A549 (cell line): Measurements from ENCODE around the gene APC2. TPM values are rescaled to one million over a fixed set of nuclear protein-coding genes. Genes with fewer than 3 reads are reported as not detected.

Experiments used
- ATAC-seq, 2 experiments: fragments of 200-7000 bp in 1 of 2; fragments of >200 bp in 1 of 2; cut with Nextera tagmentation in 1 of 2; cut with Tn5 transposase in 1 of 2; 3 replicates each; pipeline versions ENCODE4 v1.8.0 to v1.9.1; 2018 to 2020; ENCODE audit warnings: mild to moderate bottlenecking in 1 of 2, moderate library complexity in 1 of 2
- CTCF ChIA-PET: fragments of 300-600 bp; sonication (Branson Sonifier 250); formaldehyde crosslinking; extraction: SDS; loops from one replicate; lab custom pipeline; 2021; ENCODE audit warnings: antibody characterized with exemption, inconsistent platforms; lab: Yijun Ruan, JAX
- POLR2A ChIA-PET: fragments of 350-600 bp; formaldehyde crosslinking; extraction: SDS; loops from one replicate; lab custom pipeline; 2021; ENCODE audit warnings: antibody characterized with exemption, inconsistent platforms; lab: Yijun Ruan, JAX
- DNase-seq, 2 experiments: peaks; one replicate each; pipeline versions ENCODE4 v3.0.0 to v3.0.0-alpha.2; 2011 to 2016; ENCODE audit warnings: low read depth in 1 of 2, low spot score in 1 of 2
- FAIRE-seq: peaks from 2 replicates; lab custom pipeline; 2011; peaks lifted over from hg19 to GRCh38; lab: Jason Lieb, UNC
- H3K27ac ChIP-seq, 2 experiments: fragments of >200 bp; sonication (Bioruptor Twin); formaldehyde crosslinking; 3 replicates each; pipeline ENCODE4 v1.5.1; 2016 to 2017
- H3K4me1 ChIP-seq: fragments of >200 bp; sonication (Bioruptor Twin); formaldehyde crosslinking; 3 replicates; pipeline ENCODE4 v1.6.1; 2016
- H3K4me2 ChIP-seq: fragments of >200 bp; sonication (Bioruptor Twin); formaldehyde crosslinking; 3 replicates; pipeline ENCODE4 v1.6.1; 2016
- H3K4me3 ChIP-seq: fragments of >200 bp; sonication (Bioruptor Twin); formaldehyde crosslinking; 3 replicates; pipeline ENCODE4 v1.5.1; 2016
- H3K9me3 ChIP-seq: fragments of >200 bp; sonication (Bioruptor Twin); formaldehyde crosslinking; 3 replicates; pipeline ENCODE4 v1.6.1; 2016
- CHD2 ChIP-seq: fragments of 150-350 bp; IDR thresholded peaks from 2 replicates; pipeline ENCODE4 v1.6.1; 2014; ENCODE audit warnings: low read length; ENCODE audit not compliant: partially characterized antibody
- CHD4 ChIP-seq: fragments of 200-600 bp; sonication (generic); IDR thresholded peaks from 2 replicates; pipeline ENCODE4 v1.6.1; 2016; ENCODE audit warnings: antibody characterized with exemption, mild to moderate bottlenecking, borderline replicate concordance
- CTCF ChIP-seq: fragments of >200 bp; sonication (Bioruptor Twin); formaldehyde crosslinking; IDR thresholded peaks from 3 replicates; pipeline ENCODE4 v1.5.1; 2016
- EHF ChIP-seq: fragments of 250-450 bp; sonication (Bioruptor Pico); IDR thresholded peaks from 2 replicates; pipeline ENCODE4 v1.5.0; 2020; ENCODE audit warnings: mild to moderate bottlenecking
- FOSL2 ChIP-seq, 2 experiments: fragments of 450-650 bp in 1 of 2; fragments of >200 bp in 1 of 2; sonication (Bioruptor Twin) in 1 of 2; formaldehyde crosslinking; IDR thresholded peaks; 2 replicates each; pipeline versions ENCODE4 v1.5.0 to v1.6.1; 2016 to 2020; ENCODE audit warnings: mild to moderate bottlenecking in 1 of 2, moderate library complexity in 1 of 2
- FOXS1 ChIP-seq: fragments of 250-450 bp; sonication (Bioruptor Pico); IDR thresholded peaks from 2 replicates; pipeline ENCODE4 v1.5.0; 2020; ENCODE audit warnings: mild to moderate bottlenecking, moderate library complexity
- HDAC2 ChIP-seq: fragments of 200-600 bp; sonication (generic); IDR thresholded peaks from 2 replicates; pipeline ENCODE4 v1.6.1; 2016
- JUN ChIP-seq, 2 experiments: fragments of >200 bp; sonication (Bioruptor Twin); formaldehyde crosslinking; IDR thresholded peaks; 2 replicates in 1 of 2; 3 replicates in 1 of 2; pipeline ENCODE4 v1.6.1; 2016 to 2017
- KDM1A ChIP-seq: fragments of 200-600 bp; sonication (generic); IDR thresholded peaks from 2 replicates; pipeline ENCODE4 v1.6.1; 2016; ENCODE audit warnings: low read depth, mild to moderate bottlenecking
- KDM5A ChIP-seq: fragments of 200-600 bp; sonication (generic); IDR thresholded peaks from 2 replicates; pipeline ENCODE4 v1.6.1; 2016; ENCODE audit warnings: antibody characterized with exemption, mild to moderate bottlenecking
- PHF8 ChIP-seq: fragments of 200-600 bp; sonication (generic); IDR thresholded peaks from 2 replicates; pipeline ENCODE4 v1.6.1; 2016; ENCODE audit warnings: low read depth, mild to moderate bottlenecking, antibody characterized with exemption, moderate library complexity, borderline replicate concordance
- POLR2A ChIP-seq: IDR thresholded peaks from 2 replicates; pipeline ENCODE4 v1.6.1; 2012; ENCODE audit warnings: mild to moderate bottlenecking, low read length
- REST ChIP-seq: fragments of 200-600 bp; sonication (generic); IDR thresholded peaks from 2 replicates; pipeline ENCODE4 v1.6.1; 2016; ENCODE audit warnings: antibody characterized with exemption, mild to moderate bottlenecking, moderate library complexity
- SMC3 ChIP-seq: fragments of >200 bp; sonication (Bioruptor Twin); formaldehyde crosslinking; IDR thresholded peaks from 3 replicates; pipeline ENCODE4 v1.6.1; 2018; ENCODE audit warnings: inconsistent platforms
- SREBF2 ChIP-seq: fragments of 450-650 bp; IDR thresholded peaks from 2 replicates; pipeline ENCODE4 v1.6.1; 2014; ENCODE audit warnings: mild to moderate bottlenecking, moderate library complexity
- TFCP2L1 ChIP-seq: fragments of 250-450 bp; sonication (Bioruptor Pico); IDR thresholded peaks from 2 replicates; pipeline ENCODE4 v1.5.0; 2021; ENCODE audit warnings: mild to moderate bottlenecking
- USF2 ChIP-seq: fragments of 450-650 bp; IDR thresholded peaks from 2 replicates; pipeline ENCODE4 v1.6.1; 2014; ENCODE audit warnings: antibody characterized with exemption
- ZNF302 ChIP-seq: fragments of 250-450 bp; sonication (Bioruptor Pico); IDR thresholded peaks from 2 replicates; pipeline ENCODE4 v1.9.0; 2021; ENCODE audit warnings: inconsistent platforms, mild to moderate bottlenecking, moderate library complexity
- ZSCAN20 ChIP-seq: fragments of 250-450 bp; sonication (Bioruptor Pico); IDR thresholded peaks from 2 replicates; pipeline ENCODE4 v1.8.0; 2022; ENCODE audit warnings: mild to moderate bottlenecking, moderate library complexity
- WGBS: methylation state at CpG from one replicate; pipeline ENCODE4 v1.1.6; 2017; ENCODE audit errors: missing lambda C conversion rate; 5-methylcytosine and 5-hydroxymethylcytosine counted together
- polyA plus RNA-seq, 4 experiments: library from polyadenylated mRNA; depleted of rRNA in 3 of 4; stranded (reverse); fragments of >200 nt; fragmentation: RNase III in 1 of 4; extraction: RNeasy Plus Mini Kit Qiagen cat#74134 plus additional on column Dnase treatment in 1 of 4; gene quantifications; 2 replicates in 3 of 4; 3 replicates in 1 of 4; pipeline ENCODE4 v1.2.3, GENCODE V29; 2011 to 2017

The APC2 gene
- polyA plus RNA-seq, 2 of the 4 experiments (the other 2 are of a cell fraction), result 0.36 to 1.6 TPM

GRCh38 chr19:1512671-1513498 lies 63.0 kb downstream of the APC2 start, which contains the start of gene ADAMTSL5:
Gene ADAMTSL5, minus strand, starts transcription at chr19:1513019. Its CDS starts 2,076 bp downstream, at chr19:1510943.
- Histone ChIP-seq H3K4me2 (peak within 1 kb of the TSS; percentile 98), H3K4me1 (no peaks in the 10 kb centered on the region), H3K4me3 (peak within 1 kb of the TSS; percentile 61), H3K9me3 (no peaks in the 10 kb centered on the region), H3K27ac (peak within 1 kb of the TSS; percentile 82 to 95)
- ChIA-PET CTCF (no interaction called here), POLR2A (no interaction called here)
- ATAC-seq (peak; percentile 68 to 75), FAIRE-seq (no peak), DNase-seq (peak; percentile 41 to 74)
- TF ChIP-seq SMC3 (peak; percentile 38), ZSCAN20 (CRISPR knock-in tag) (no peak), USF2 (no peak), PHF8 (peak; percentile 20; the same call in 1 of the 2 replicates), EHF (CRISPR knock-in tag) (no peak), FOSL2 (IDR thresholded peaks at IDR 0.05) (no peak), FOSL2 (CRISPR knock-in tag; IDR thresholded peaks at IDR 0.05) (no peak), CHD2 (no peak), POLR2A (peak; percentile 59), SREBF2 (no peak), KDM5A (no peak), CTCF (peak; percentile 60), HDAC2 (peak; percentile 66; the same call in 1 of the 2 replicates), REST (no peak), JUN (IDR thresholded peaks at IDR 0.05) (0 out of 5 replicates have a peak, but pooled peaks of 1 of the 2 experiments have one; percentile 35), TFCP2L1 (CRISPR knock-in tag) (no peak), KDM1A (peak; percentile 83; the same call in 1 of the 2 replicates), ZNF302 (CRISPR knock-in tag) (no peak), FOXS1 (CRISPR knock-in tag) (no peak), CHD4 (peak; percentile 95)
- WGBS, result 5% methylated on average over 15 of the region's 78 CpGs
